Stimulated activated CD8-positive, alpha-beta memory T cell treated with anti-CD3 and anti-CD28 coated beads, Interleukin-4, amount 100 ng/mL, for 1 hour (primary cell): ENCODE measurements around the gene LPCAT1.
"Not testable (repeated sequence)": the region's sequence is repeated elsewhere in the genome, so short reads cannot be mapped to it uniquely, and the experiment has no call there.

ENCODE experiments used
- DNase-seq, 2 donors: peaks; one replicate each; pipeline ENCODE4 v3.0.0-alpha.2; 2020; ENCODE audit warnings: low read depth in 2 of 2, low spot score in 1 of 2

The LPCAT1 gene

DNA sequence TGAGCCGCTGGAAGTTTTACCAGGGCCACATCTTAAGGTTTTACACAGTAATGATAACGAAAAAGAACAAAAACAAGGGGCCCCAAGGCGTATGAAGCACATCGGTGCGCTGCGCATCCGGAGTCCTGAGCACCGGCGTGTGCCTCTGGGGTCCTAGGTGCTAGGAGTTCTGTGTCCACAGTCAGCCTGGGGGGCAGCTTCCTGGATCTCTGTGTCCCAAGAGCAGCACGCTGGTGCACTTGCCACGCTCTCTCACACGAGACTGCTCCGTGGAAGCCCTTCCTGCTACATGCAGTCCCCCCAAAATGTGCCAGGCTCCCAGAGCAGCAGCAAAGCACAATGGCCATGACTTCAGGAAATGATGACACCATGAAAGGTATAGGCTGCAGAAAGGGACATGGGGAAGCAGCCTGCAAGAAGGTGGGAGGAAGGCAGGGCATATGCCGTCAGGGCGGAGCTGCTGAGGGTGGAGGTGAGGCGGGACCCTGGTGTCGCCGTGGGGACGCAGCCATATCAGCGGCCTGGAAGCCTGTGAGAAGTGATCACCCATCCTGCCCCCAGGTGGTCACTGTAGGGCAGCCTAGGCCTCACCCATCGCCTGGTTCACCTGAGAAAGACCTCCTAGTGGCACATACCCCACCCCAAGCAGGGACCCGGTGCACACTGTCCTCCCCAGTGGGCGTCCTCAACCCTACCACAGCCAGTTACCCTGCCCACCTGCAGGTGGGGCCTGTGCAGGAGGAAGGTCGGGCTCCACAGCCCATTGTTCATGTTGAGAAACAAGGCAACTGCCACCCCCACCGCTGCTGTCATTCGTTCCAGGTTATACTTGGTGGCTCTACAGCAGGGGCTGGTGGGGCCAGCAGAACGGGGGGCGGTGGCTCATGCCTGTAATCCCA, 54.9 kb downstream of the LPCAT1 start:
- DNase-seq = no peak

DNA sequence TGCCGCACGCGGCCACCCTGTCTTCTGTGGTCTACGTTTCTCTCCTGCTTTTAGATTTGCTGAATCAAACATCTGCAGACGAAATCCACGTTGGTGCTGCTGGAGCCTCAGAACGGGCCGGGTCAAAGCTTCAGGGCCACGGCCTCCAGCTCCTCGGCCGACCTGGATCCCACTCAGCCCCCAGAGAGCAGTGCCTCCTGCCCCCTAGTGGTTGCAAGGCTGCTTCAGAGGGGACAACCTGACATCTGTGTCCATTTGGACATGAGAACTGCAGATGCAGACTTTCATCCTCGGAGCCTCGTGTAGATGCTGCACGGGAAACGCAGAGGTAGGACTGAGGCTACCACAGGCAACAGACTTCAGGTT, 55.5 kb downstream of the LPCAT1 start:
- DNase-seq = no peak

- no peak for DNase-seq
Observed at GRCh38 chr5:1467341-1468246, 56.2 kb downstream of the LPCAT1 start.

DNA sequence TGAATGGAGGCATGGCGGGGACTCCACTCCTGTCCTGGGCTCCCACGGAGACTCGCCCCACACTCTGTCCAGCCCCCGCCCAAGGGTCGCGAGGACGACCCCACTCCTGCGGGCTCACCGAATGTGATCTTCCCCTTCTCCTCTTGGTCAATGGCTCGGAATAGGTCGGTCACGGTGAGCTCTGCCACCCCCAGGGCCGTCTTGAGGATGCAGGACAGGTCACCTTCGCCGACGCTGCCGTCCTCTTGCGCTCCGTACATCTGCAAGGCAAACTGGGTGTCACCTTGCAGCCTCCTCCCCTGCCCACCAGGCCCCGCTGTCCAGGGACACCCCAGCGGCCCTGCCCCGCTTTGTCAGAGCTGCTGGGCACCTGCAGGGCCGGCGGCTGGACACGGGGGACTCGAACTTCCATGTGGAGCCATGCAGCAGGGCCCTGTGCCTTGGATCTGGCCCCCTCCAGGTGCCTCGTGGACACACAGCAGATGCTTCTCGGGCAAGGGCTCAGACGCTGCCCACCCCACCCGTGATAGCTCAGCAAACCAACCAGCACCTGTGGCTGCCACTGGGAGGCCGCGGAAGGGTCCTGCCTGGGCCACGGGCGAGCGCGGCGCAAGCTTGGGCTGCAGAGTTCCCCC, 57.0 kb downstream of the LPCAT1 start:
- DNase-seq = no peak

GRCh38 chr5:1465966-1466471, 57.7 kb downstream of the LPCAT1 start:
- DNase-seq = no peak

GRCh38 chr5:1465117-1465516, 58.6 kb downstream of the LPCAT1 start:
- no peak for DNase-seq

- no peak for DNase-seq
Observed at GRCh38 chr5:1464511-1464910, 59.2 kb downstream of the LPCAT1 start.

- no peak for DNase-seq
Observed at GRCh38 chr5:1464096-1464446, 59.7 kb downstream of the LPCAT1 start.

DNA sequence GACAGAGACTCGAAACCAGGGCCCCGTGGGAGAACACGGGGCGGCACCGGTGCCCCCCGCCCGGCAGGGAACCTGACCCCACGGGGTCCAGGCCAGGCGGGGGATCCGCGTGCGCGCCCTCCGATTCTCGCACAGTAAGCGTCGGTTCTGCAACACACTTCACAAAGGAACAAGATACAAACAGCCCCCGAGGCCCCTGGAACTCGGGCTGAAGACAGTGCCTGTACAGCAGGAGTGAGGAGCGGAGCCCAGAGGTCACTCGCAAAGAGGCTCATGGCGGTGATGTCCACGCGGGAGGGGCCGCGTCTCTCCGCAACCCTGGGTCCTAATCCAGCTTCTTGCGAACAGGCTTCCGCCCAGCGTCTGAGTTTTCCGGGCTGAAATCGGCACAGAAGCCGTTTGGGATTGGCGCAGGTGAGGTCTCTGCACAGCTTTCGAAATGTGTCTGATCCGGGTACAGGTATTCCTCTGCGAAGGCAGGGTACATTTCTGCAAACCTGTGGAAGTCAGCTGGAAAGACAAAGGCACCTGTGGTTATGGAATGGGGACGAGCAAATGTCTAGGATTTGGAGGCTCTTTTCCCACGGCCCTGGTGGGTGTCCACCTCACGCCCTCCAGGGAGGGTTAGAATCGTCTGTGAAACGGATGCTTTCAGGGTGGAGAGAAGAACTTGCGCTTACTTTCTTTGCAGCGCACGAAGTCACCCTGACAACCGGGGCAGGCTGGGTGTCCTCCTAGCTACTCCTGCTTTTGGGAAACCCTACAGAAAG, 60.2 kb downstream of the LPCAT1 start:
- no peak for DNase-seq

- DNase-seq = no peak
Observed at GRCh38 chr5:1462358-1462757, 61.4 kb downstream of the LPCAT1 start.

- DNase-seq = no peak
Observed at GRCh38 chr5:1461396-1461795, 62.4 kb downstream of the LPCAT1 start.

DNA sequence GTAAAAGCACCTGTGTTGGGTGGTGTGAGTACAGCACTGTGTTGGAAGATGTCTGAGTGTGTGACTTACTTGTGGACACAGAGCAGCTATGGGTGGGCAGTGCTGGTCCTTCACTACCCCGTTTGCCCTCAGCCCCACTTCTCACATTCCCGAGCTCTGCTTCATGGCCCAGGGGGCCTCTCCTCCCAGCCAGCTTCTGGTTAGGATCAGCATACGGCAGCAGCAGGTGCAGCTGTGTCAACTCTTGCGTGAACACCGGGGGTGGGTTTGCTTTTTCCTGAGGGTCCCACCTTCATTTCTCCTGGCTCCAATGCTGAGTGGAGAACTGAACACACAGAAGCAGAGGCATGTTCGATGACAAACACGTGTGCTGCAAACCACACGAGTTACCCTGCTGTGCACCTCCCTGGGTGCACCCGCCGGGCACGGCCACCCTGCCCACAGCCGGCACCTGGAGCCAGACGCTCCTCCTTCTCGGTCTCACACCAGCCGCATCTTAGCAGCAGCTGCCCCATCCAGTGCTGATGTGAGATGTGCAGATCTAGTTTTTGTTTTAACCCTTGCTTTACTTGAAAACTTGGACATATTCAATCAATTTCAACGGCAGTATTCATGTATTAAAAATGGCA, 63.6 kb downstream of the LPCAT1 start:
- DNase-seq = no peak

GRCh38 chr5:1459435-1459834, 64.3 kb downstream of the LPCAT1 start:
- not testable (repeated sequence) for DNase-seq

- DNase-seq = not testable (repeated sequence)
Observed at GRCh38 chr5:1456110-1456881, 67.5 kb downstream of the LPCAT1 start.

- DNase-seq = no peak
Observed at GRCh38 chr5:1453613-1454012, 70.1 kb downstream of the LPCAT1 start.

GRCh38 chr5:1449081-1449630, 74.6 kb downstream of the LPCAT1 start:
- no peak for DNase-seq

- DNase-seq = no peak
Observed at GRCh38 chr5:1448511-1449011, 75.2 kb downstream of the LPCAT1 start.

- no peak for DNase-seq
Observed at GRCh38 chr5:1447671-1448361, 75.9 kb downstream of the LPCAT1 start.
